HEK293T (cell line): ENCODE data around the gene SIPA1L3.

ENCODE experiments used
- CTBP1 ChIP-seq: fragments of 450-650 bp; IDR thresholded peaks from 2 replicates; pipeline ENCODE4 v1.6.1; 2016; ENCODE audit warnings: borderline replicate concordance
- FOXM1 ChIP-seq: fragments of 450-650 bp; IDR thresholded peaks from 2 replicates; pipeline ENCODE4 v1.6.1; 2017; ENCODE audit warnings: mild to moderate bottlenecking, borderline replicate concordance
- HDGF ChIP-seq: fragments of 450-650 bp; IDR thresholded peaks from 2 replicates; pipeline ENCODE4 v1.6.1; 2017; ENCODE audit warnings: antibody characterized with exemption, borderline replicate concordance
- PKNOX1 ChIP-seq: fragments of 450-650 bp; IDR thresholded peaks from 2 replicates; pipeline ENCODE4 v1.6.1; 2016
- SP1 ChIP-seq: fragments of 450-650 bp; IDR thresholded peaks from 2 replicates; pipeline ENCODE4 v1.6.1; 2017
- TARDBP ChIP-seq: fragments of 450-650 bp; IDR thresholded peaks from 2 replicates; pipeline ENCODE4 v1.6.1; 2016
- ZNF384 ChIP-seq: fragments of 450-650 bp; IDR thresholded peaks from 2 replicates; pipeline ENCODE4 v1.6.1; 2016

- TF ChIP-seq CTBP1 (no peak), FOXM1 (no peak), PKNOX1 (no peak), TARDBP (no peak), ZNF384 (no peak), SP1 (no peak), HDGF (no peak)
Observed at GRCh38 chr19:37869766-37870340, 37.2 kb upstream of the SIPA1L3 start.
